Melanocyte of skin (primary cell): ENCODE measurements around the gene SLC25A41. TPM values are rescaled to one million over a fixed set of nuclear protein-coding genes. Genes with fewer than 3 reads are reported as not detected.

Experiments
- small RNA-seq, 2 donors: library from RNA; depleted of rRNA; stranded (forward); fragments of <200 nt; gene quantifications; one replicate each; pipeline ENCODE3, GENCODE V24; 2012
- total RNA-seq, 2 donors: library from RNA; depleted of rRNA; stranded (reverse); fragments of >200 nt; gene quantifications; 2 replicates each; pipeline ENCODE4 v1.2.3, GENCODE V29; 2012

The SLC25A41 gene
- not detected for total RNA-seq

GRCh38 chr19:6433663-6434062, at the start of gene SLC25A41:
SLC25A41 (minus strand) TSS chr19:6433763; CDS start chr19:6433693, 70 bp downstream.

GRCh38 chr19:6481541-6482342, 48.2 kb upstream of the SLC25A41 start, which contains the start of gene DENND1C:
DENND1C (minus strand) TSS chr19:6481787; CDS start chr19:6481695, 92 bp downstream.

DNA sequence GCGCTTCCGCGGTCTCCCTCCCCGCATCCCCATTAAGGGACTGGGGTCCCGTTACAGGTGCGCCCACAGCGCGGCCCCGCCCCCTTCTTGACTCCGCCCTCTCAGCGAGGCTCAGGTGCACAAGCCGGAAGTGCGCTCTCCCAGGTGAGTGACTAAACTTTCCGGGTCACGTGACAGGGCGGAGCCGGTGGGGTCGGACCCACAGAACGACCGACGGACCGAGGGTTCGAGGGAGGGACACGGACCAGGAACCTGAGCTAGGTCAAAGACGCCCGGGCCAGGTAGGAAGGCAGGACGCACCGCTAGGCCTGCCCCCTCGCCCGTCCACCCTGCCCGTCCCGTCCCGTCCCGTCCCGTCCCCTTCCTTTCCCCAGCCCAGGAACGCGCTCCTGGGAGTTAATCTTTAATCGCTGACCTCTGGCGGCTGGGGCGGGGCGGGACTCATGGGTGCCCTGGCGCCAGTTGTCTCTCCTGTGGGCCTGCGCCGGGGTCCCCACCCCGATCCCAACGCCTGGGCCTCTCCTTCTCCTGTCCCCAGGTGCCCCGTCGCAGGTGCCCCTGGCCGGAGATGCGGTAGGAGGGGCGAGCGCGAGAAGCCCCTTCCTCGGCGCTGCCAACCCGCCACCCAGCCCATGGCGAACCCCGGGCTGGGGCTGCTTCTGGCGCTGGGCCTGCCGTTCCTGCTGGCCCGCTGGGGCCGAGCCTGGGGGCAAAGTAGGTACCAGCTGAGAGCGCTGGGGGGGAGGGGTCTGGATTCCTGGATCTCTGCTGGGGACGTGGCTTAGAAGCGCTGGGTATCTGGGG, 30.7 kb upstream of the SLC25A41 start, which contains the start of gene CRB3:
Gene CRB3, plus strand, starts transcription at position 202 of the 804 bp plus-strand sequence. Its CDS starts 431 bp downstream, at position 633.

GRCh38 chr19:6459262-6460098, 25.9 kb upstream of the SLC25A41 start, which contains the start of gene SLC25A23:
SLC25A23 (minus strand) TSS chr19:6459792; CDS start chr19:6459628, 164 bp downstream.

GRCh38 chr19:6424195-6424938, 9.2 kb downstream of the SLC25A41 start, which contains the start of gene KHSRP:
KHSRP (minus strand) TSS chr19:6424811; CDS start chr19:6424701, 110 bp downstream.

DNA sequence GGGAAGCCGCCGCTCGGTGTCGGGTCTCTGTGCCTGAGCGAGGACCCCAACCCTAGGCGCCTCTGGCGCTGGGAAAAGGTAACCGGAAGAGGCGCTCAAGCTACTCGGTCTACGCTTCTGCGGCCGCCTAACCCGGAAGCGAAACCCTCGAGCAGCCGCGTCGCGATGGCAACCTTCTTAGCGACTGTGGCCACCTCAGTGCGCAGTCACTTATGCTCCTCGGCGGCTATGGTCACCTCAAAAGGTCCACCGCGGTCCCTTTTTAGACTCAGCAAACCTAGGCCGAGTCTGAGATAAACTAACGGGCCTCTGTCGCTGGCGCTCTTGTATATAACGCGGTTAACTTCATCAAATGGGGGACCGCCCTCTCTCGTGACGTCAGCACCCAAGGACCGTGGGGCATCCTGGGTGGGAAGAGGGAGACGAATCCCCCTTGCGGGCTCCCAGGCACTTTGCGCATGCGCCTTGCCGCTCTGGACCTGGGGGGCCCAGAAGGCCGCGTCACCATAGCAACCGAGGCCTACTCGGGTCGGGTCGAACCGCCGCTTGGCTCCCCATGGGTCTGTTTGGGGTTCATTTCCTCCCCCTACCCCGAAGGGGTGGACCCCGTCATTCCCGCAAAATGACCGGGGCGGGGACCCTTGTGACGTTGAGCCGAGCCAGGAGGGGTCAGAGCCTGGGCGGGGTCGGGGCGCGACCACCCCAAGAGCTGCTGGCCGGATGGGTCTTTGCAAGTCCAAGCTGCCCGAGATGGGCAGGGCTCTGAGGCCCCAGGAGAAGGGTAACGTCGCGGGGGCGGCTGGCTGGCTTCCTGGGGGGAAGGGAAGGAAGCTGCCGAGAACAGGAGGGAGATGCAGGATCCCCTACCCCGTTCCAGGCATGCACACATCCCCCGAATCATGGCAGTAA, 40.2 kb downstream of the SLC25A41 start, which contains the start of gene GTF2F1:
Gene GTF2F1, minus strand, starts transcription at position 91 of the 909 bp plus-strand sequence. CDS start 169 bp downstream, outside the sequence.

Small RNA genes within 50 kb of the gene (small RNA-seq; reads per million reads assigned to genes)
- gene MIR6790: 0 reads per million in 2 donors
- gene MIR6885: 0 reads per million in 2 donors

Other genes starting within 250 kb of the SLC25A41 start
- 1 to 10 TPM; 7.2 to 9.0 TPM for gene MLLT1, start 153.8 kb downstream of the SLC25A41 start, total RNA-seq
- gene ACER1, start 100.2 kb downstream of the SLC25A41 start, total RNA-seq: not detected
- 10 to 100 TPM; 61.3 to 93.9 TPM for gene CLPP, start 72.2 kb downstream of the SLC25A41 start, total RNA-seq
- 10 to 100 TPM; 36.5 to 40.6 TPM for gene ALKBH7, start 61.0 kb downstream of the SLC25A41 start, total RNA-seq
- 1 to 10 TPM; 1.3 to 1.4 TPM for gene PSPN, start 57.8 kb downstream of the SLC25A41 start, total RNA-seq
- 10 to 100 TPM; 43.7 to 60.3 TPM for gene GTF2F1, start 40.6 kb downstream of the SLC25A41 start, total RNA-seq
- gene KHSRP, start 9.0 kb downstream of the SLC25A41 start, total RNA-seq: 100 to 1,000 TPM; 122 to 185 TPM
- 10 to 100 TPM; 17.6 to 46.5 TPM for gene SLC25A23, start 26.0 kb upstream of the SLC25A41 start, total RNA-seq
- not detected for gene CRB3, start 30.5 kb upstream of the SLC25A41 start, total RNA-seq
- under 1 TPM; under 0.01 TPM for gene DENND1C, start 48.0 kb upstream of the SLC25A41 start, total RNA-seq
- gene TUBB4A, start 68.5 kb upstream of the SLC25A41 start, total RNA-seq: 10 to 100 TPM; 32.0 to 53.6 TPM
- gene TNFSF9, start 97.3 kb upstream of the SLC25A41 start, total RNA-seq: 1 to 10 TPM; 4.7 to 9.6 TPM
- gene CD70, start 157.4 kb upstream of the SLC25A41 start, total RNA-seq: under 1 TPM in 1 of 2 donors, not detected in 1; under 0.01 TPM
- gene TNFSF14, start 236.4 kb upstream of the SLC25A41 start, total RNA-seq: not detected